ENCODE data around the gene RPS6KA1.

GRCh38 chr1:26555550-26555981 lies 26.0 kb downstream of the RPS6KA1 start:
- no peak for TF ChIP-seq ESRRA (IDR thresholded peaks at IDR 0.05; ENCODE audit: low read length)
- no peak for TF ChIP-seq NRF1 (conservative IDR thresholded peaks at IDR 0.05; ENCODE audit: low read depth, low read length)
- no peak for TF ChIP-seq RFX5 (IDR thresholded peaks at IDR 0.05; ENCODE audit: low read depth, low read length)
- no peak for TF ChIP-seq POLR2A (IDR thresholded peaks at IDR 0.05; ENCODE audit: low read depth, low read length)
- TF ChIP-seq DPF2 (IDR thresholded peaks at IDR 0.05) = no peak
- no peak for TF ChIP-seq TCF12 (IDR thresholded peaks at IDR 0.05; ENCODE audit: low read depth, low read length)
- no peak for TF ChIP-seq POLR2AphosphoS5 (IDR thresholded peaks at IDR 0.05; ENCODE audit: low read length)
- no peak for TF ChIP-seq YY1 (IDR thresholded peaks at IDR 0.05; ENCODE audit: low read depth, low read length)
